Muscle layer of duodenum (tissue), 2 donors: ENCODE results near the gene DGKG.

Source experiments
- H3K27ac ChIP-seq: one replicate; pipeline ENCODE4 v1.7.0; 2013; ENCODE audit warnings: mild to moderate bottlenecking, low read length
- H3K27me3 ChIP-seq: one replicate; pipeline ENCODE4 v1.7.0; 2013; ENCODE audit warnings: low read depth, mild to moderate bottlenecking, control low read depth, low read length
- H3K36me3 ChIP-seq, 2 donors: one replicate each; pipeline ENCODE4 v1.7.0; 2013; ENCODE audit warnings: low read length in 2 of 2, control low read depth in 1 of 2, mild to moderate bottlenecking in 1 of 2; ENCODE audit not compliant: insufficient read depth in 2 of 2, control insufficient read depth in 1 of 2
- H3K4me1 ChIP-seq, 2 donors: one replicate each; pipeline ENCODE4 v1.7.0; 2013; ENCODE audit warnings: low read length in 2 of 2, mild to moderate bottlenecking in 2 of 2, control low read depth in 1 of 2, moderate library complexity in 1 of 2; ENCODE audit not compliant: insufficient read depth in 2 of 2, control insufficient read depth in 1 of 2
- H3K4me3 ChIP-seq, 2 donors: one replicate each; pipeline ENCODE4 v1.7.0; 2013; ENCODE audit warnings: low read length in 2 of 2, low read depth in 1 of 2, mild to moderate bottlenecking in 1 of 2
- H3K9me3 ChIP-seq, 2 donors: one replicate each; pipeline ENCODE4 v1.7.0; 2013; ENCODE audit warnings: low read length in 2 of 2, control low read depth in 1 of 2, mild to moderate bottlenecking in 1 of 2; ENCODE audit not compliant: control insufficient read depth in 1 of 2
- donor health status: healthy.

The DGKG gene

GRCh38 chr3:186316666-186317260 is 45.3 kb downstream of the DGKG start:
- no peaks in the 10 kb centered on the region for H3K27me3 ChIP-seq
- H3K4me3 ChIP-seq, result no peak overlapping the region
- H3K4me1 ChIP-seq, result peaks cover 0 to 4% of the 10 kb centered on the region in 2 donors
- H3K36me3 ChIP-seq, result peaks cover 0 to 17% of the 10 kb centered on the region in 2 donors
- no peak overlapping the region for H3K27ac ChIP-seq
- no peaks in the 10 kb centered on the region for H3K9me3 ChIP-seq

GRCh38 chr3:186315581-186316354 is 46.3 kb downstream of the DGKG start:
- no peak overlapping the region for H3K27ac ChIP-seq
- no peaks in the 10 kb centered on the region for H3K27me3 ChIP-seq
- H3K4me1 ChIP-seq, result no peaks in the 10 kb centered on the region
- H3K9me3 ChIP-seq, result no peaks in the 10 kb centered on the region
- no peak overlapping the region for H3K4me3 ChIP-seq
- H3K36me3 ChIP-seq, result peaks cover 0 to 17% of the 10 kb centered on the region in 2 donors

- peaks cover 0 to 12% of the 10 kb centered on the region in 2 donors for H3K36me3 ChIP-seq
- no peaks in the 10 kb centered on the region for H3K4me1 ChIP-seq
- no peaks in the 10 kb centered on the region for H3K9me3 ChIP-seq
- H3K27me3 ChIP-seq, result no peaks in the 10 kb centered on the region
- H3K27ac ChIP-seq, result no peak overlapping the region
- H3K4me3 ChIP-seq, result no peak overlapping the region
These were observed 47.1 kb downstream of the DGKG start for GRCh38 chr3:186314896-186315295.

- no peak overlapping the region for H3K4me3 ChIP-seq
- H3K27me3 ChIP-seq, result no peaks in the 10 kb centered on the region
- H3K4me1 ChIP-seq, result no peaks in the 10 kb centered on the region
- H3K36me3 ChIP-seq, result peaks cover 0 to 3% of the 10 kb centered on the region in 2 donors
- no peaks in the 10 kb centered on the region for H3K9me3 ChIP-seq
- H3K27ac ChIP-seq, result no peak overlapping the region
These were observed 50.6 kb downstream of the DGKG start for GRCh38 chr3:186311441-186311840.

- no peak overlapping the region for H3K4me3 ChIP-seq
- H3K27ac ChIP-seq, result no peak overlapping the region
- no peaks in the 10 kb centered on the region for H3K9me3 ChIP-seq
- no peaks in the 10 kb centered on the region for H3K4me1 ChIP-seq
- peaks cover 0 to 21% of the 10 kb centered on the region in 2 donors for H3K36me3 ChIP-seq
- H3K27me3 ChIP-seq, result no peaks in the 10 kb centered on the region
These were observed 53.5 kb downstream of the DGKG start for GRCh38 chr3:186308549-186308948.

- Histone ChIP-seq H3K27me3 (no peaks in the 10 kb centered on the region), H3K9me3 (no peaks in the 10 kb centered on the region), H3K36me3 (peaks cover 0 to 21% of the 10 kb centered on the region in 2 donors), H3K4me3 (no peak overlapping the region), H3K4me1 (no peaks in the 10 kb centered on the region), H3K27ac (no peak overlapping the region)
These were observed 54.3 kb downstream of the DGKG start for GRCh38 chr3:186307594-186308221.

- Histone ChIP-seq H3K9me3 (no peaks in the 10 kb centered on the region), H3K27me3 (no peaks in the 10 kb centered on the region), H3K27ac (no peak overlapping the region), H3K4me3 (no peak overlapping the region), H3K4me1 (no peaks in the 10 kb centered on the region), H3K36me3 (peaks cover 0 to 21% of the 10 kb centered on the region in 2 donors)
These were observed 56.7 kb downstream of the DGKG start for GRCh38 chr3:186305286-186305685.

- Histone ChIP-seq H3K4me3 (no peak overlapping the region), H3K27ac (no peak overlapping the region), H3K36me3 (peaks cover 0 to 21% of the 10 kb centered on the region in 2 donors), H3K4me1 (no peaks in the 10 kb centered on the region), H3K9me3 (no peaks in the 10 kb centered on the region), H3K27me3 (no peaks in the 10 kb centered on the region)
These were observed 58.1 kb downstream of the DGKG start for GRCh38 chr3:186303965-186304364.

GRCh38 chr3:186299327-186299726 is 62.7 kb downstream of the DGKG start:
- Histone ChIP-seq H3K4me1 (no peaks in the 10 kb centered on the region), H3K36me3 (peaks cover 0 to 16% of the 10 kb centered on the region in 2 donors), H3K9me3 (no peaks in the 10 kb centered on the region), H3K4me3 (no peak overlapping the region), H3K27ac (no peak overlapping the region), H3K27me3 (no peaks in the 10 kb centered on the region)

- H3K4me3 ChIP-seq, result no peak overlapping the region
- H3K36me3 ChIP-seq, result peaks cover 0 to 12% of the 10 kb centered on the region in 2 donors
- no peaks in the 10 kb centered on the region for H3K27me3 ChIP-seq
- H3K4me1 ChIP-seq, result no peaks in the 10 kb centered on the region
- no peaks in the 10 kb centered on the region for H3K9me3 ChIP-seq
- H3K27ac ChIP-seq, result no peak overlapping the region
These were observed 63.2 kb downstream of the DGKG start for GRCh38 chr3:186298876-186299275.

GRCh38 chr3:186290796-186291195 is 71.2 kb downstream of the DGKG start:
- no peak overlapping the region for H3K4me3 ChIP-seq
- H3K9me3 ChIP-seq, result no peaks in the 10 kb centered on the region
- peaks cover 0 to 13% of the 10 kb centered on the region in 2 donors for H3K4me1 ChIP-seq
- peaks cover 0 to 8% of the 10 kb centered on the region in 2 donors for H3K36me3 ChIP-seq
- no peaks in the 10 kb centered on the region for H3K27me3 ChIP-seq
- H3K27ac ChIP-seq, result no peak overlapping the region
